KMS-11 (cell line): ENCODE measurements around the gene RNF41.
"Not testable (repeated sequence)": the region's sequence is repeated elsewhere in the genome, so short reads cannot be mapped to it uniquely, and the experiment has no call there.

ENCODE experiments used
- H2AFZ ChIP-seq: fragments of 200-600 bp; sonication (generic); 2 replicates; pipeline ENCODE4 v1.6.1; 2016; ENCODE audit warnings: antibody characterized with exemption, mixed run types, low read depth
- H3K27ac ChIP-seq: fragments of 200-600 bp; sonication (generic); 2 replicates; pipeline ENCODE4 v1.6.1; 2016; ENCODE audit warnings: mild to moderate bottlenecking, mixed run types
- H3K27me3 ChIP-seq: fragments of 200-600 bp; sonication (generic); 2 replicates; pipeline ENCODE4 v1.6.1; 2017; ENCODE audit warnings: mild to moderate bottlenecking, low read depth, mixed run types, moderate library complexity; ENCODE audit not compliant: insufficient read depth
- H3K36me3 ChIP-seq: fragments of 200-600 bp; sonication (generic); 2 replicates; pipeline ENCODE4 v1.6.1; 2017; ENCODE audit warnings: mild to moderate bottlenecking, mixed run types; ENCODE audit not compliant: insufficient read depth
- H3K4me1 ChIP-seq: fragments of 200-600 bp; sonication (generic); 2 replicates; pipeline ENCODE4 v1.6.1; 2016; ENCODE audit warnings: mild to moderate bottlenecking, low read depth, mixed run types; ENCODE audit not compliant: poor library complexity, severe bottlenecking
- H3K4me2 ChIP-seq: fragments of 200-600 bp; sonication (generic); 2 replicates; pipeline ENCODE4 v1.7.0; 2016; ENCODE audit warnings: mild to moderate bottlenecking, mixed run types
- H3K4me3 ChIP-seq: fragments of 200-600 bp; sonication (generic); IDR thresholded peaks from 2 replicates; pipeline ENCODE4 v1.6.1; 2017; ENCODE audit warnings: low read depth, low read length, mixed read lengths; ENCODE audit not compliant: insufficient read depth
- H3K79me2 ChIP-seq: fragments of 200-600 bp; sonication (generic); 2 replicates; pipeline ENCODE4 v1.6.1; 2016; ENCODE audit warnings: low read depth, mixed run types; ENCODE audit not compliant: insufficient read depth
- H3K9ac ChIP-seq: fragments of 200-600 bp; sonication (generic); 2 replicates; pipeline ENCODE4 v1.6.1; 2016; ENCODE audit warnings: mild to moderate bottlenecking, mixed run types
- H4K20me1 ChIP-seq: fragments of 200-600 bp; sonication (generic); 2 replicates; pipeline ENCODE4 v1.6.1; 2016; ENCODE audit warnings: mild to moderate bottlenecking, mixed run types; ENCODE audit not compliant: insufficient read depth
- CTCF ChIP-seq: fragments of 200-600 bp; sonication (generic); conservative IDR thresholded peaks from 2 replicates; pipeline ENCODE4 v1.6.1; 2017; ENCODE audit warnings: low read depth, mild to moderate bottlenecking, antibody characterized with exemption, low read length, moderate library complexity, mixed read lengths

RNF41 gene

GRCh38 chr12:56221757-56222530 is at the start of gene RNF41:
Gene RNF41 (minus strand): TSS chr12:56221922. CDS start chr12:56214047, 7,875 bp downstream.
- H2AFZ ChIP-seq = peak within 1 kb of the TSS; percentile 95
- no peaks in the 10 kb centered on the region for H3K27me3 ChIP-seq
- H3K79me2 ChIP-seq = peaks cover 9% of the 10 kb centered on the region; the same call in 1 of the 2 replicates
- peak within 1 kb of the TSS; percentile 75 for H3K9ac ChIP-seq
- no peaks in the 10 kb centered on the region for H3K36me3 ChIP-seq
- H3K4me1 ChIP-seq = peaks cover 30% of the 10 kb centered on the region
- no peak for TF ChIP-seq CTCF
- peak within 1 kb of the TSS; percentile 34 for H3K27ac ChIP-seq
- H3K4me3 ChIP-seq = peak within 1 kb of the TSS; percentile 88
- H3K4me2 ChIP-seq = peak within 1 kb of the TSS; percentile 80
- H4K20me1 ChIP-seq = no peaks in the 10 kb centered on the region

GRCh38 chr12:56271031-56271430 is 49.3 kb upstream of the RNF41 start:
- H4K20me1 ChIP-seq = no peaks in the 10 kb centered on the region
- no peak overlapping the region for H3K9ac ChIP-seq
- H3K4me3 ChIP-seq = no peak overlapping the region
- TF ChIP-seq CTCF = peak; percentile 76
- no peak overlapping the region; the same call in 1 of the 2 replicates for H3K27ac ChIP-seq
- peaks cover 7% of the 10 kb centered on the region for H3K4me1 ChIP-seq
- H2AFZ ChIP-seq = no peak overlapping the region
- H3K36me3 ChIP-seq = peaks cover 20% of the 10 kb centered on the region; the same call in 1 of the 2 replicates
- no peak overlapping the region for H3K4me2 ChIP-seq
- no peaks in the 10 kb centered on the region for H3K27me3 ChIP-seq
- no peaks in the 10 kb centered on the region for H3K79me2 ChIP-seq

- no peak overlapping the region for H3K27ac ChIP-seq
- peak overlapping the region; percentile 90 for H2AFZ ChIP-seq
- H3K4me1 ChIP-seq = peaks cover 16% of the 10 kb centered on the region
- no peak for TF ChIP-seq CTCF
- peak overlapping the region; percentile 34 for H3K4me3 ChIP-seq
- 0 out of 2 replicates have a peak overlapping the region, but pooled peaks have one; percentile 62 for H3K9ac ChIP-seq
- H3K4me2 ChIP-seq = peak overlapping the region; percentile 58
- H3K27me3 ChIP-seq = no peaks in the 10 kb centered on the region
- no peaks in the 10 kb centered on the region for H3K36me3 ChIP-seq
- H3K79me2 ChIP-seq = no peaks in the 10 kb centered on the region
- H4K20me1 ChIP-seq = no peaks in the 10 kb centered on the region
Measured at GRCh38 chr12:56267443-56268071, 45.8 kb upstream of the RNF41 start.

- TF ChIP-seq CTCF = peak; percentile 96
- no peaks in the 10 kb centered on the region for H3K36me3 ChIP-seq
- H2AFZ ChIP-seq = peak within 1 kb of the TSS; percentile 90
- H3K4me3 ChIP-seq = peak within 1 kb of the TSS; percentile 69
- no peaks in the 10 kb centered on the region for H4K20me1 ChIP-seq
- H3K79me2 ChIP-seq = no peaks in the 10 kb centered on the region
- peak within 1 kb of the TSS; percentile 62 for H3K9ac ChIP-seq
- peak within 1 kb of the TSS; percentile 58 for H3K4me2 ChIP-seq
- H3K27me3 ChIP-seq = no peaks in the 10 kb centered on the region
- H3K4me1 ChIP-seq = peaks cover 16% of the 10 kb centered on the region
- peak within 1 kb of the TSS; percentile 59 for H3K27ac ChIP-seq
Measured at GRCh38 chr12:56266693-56267442, 45.1 kb upstream of the RNF41 start, which contains the start of gene COQ10A. Gene COQ10A (plus strand): TSS chr12:56266942. CDS start chr12:56267119, 177 bp downstream.

- H3K27me3 ChIP-seq, H3K79me2 ChIP-seq, H4K20me1 ChIP-seq, H3K36me3 ChIP-seq: not testable (repeated sequence)
- H3K9ac ChIP-seq = peak overlapping the region; percentile 62; the same call in 1 of the 2 replicates
- peak overlapping the region; percentile 58 for H3K4me2 ChIP-seq
- H2AFZ ChIP-seq = peak overlapping the region; percentile 90
- H3K4me1 ChIP-seq = peaks cover 16% of the 10 kb centered on the region
- peak overlapping the region; percentile 59; the same call in 1 of the 2 replicates for H3K27ac ChIP-seq
- peak overlapping the region; percentile 69 for H3K4me3 ChIP-seq
Measured at GRCh38 chr12:56266068-56266692, 44.5 kb upstream of the RNF41 start.

- H3K36me3 ChIP-seq, H3K4me2 ChIP-seq, H3K79me2 ChIP-seq, H2AFZ ChIP-seq, H3K9ac ChIP-seq, H4K20me1 ChIP-seq, H3K27ac ChIP-seq, H3K4me3 ChIP-seq, H3K27me3 ChIP-seq: not testable (repeated sequence)
- H3K4me1 ChIP-seq = peaks cover 22% of the 10 kb centered on the region
Measured at GRCh38 chr12:56262955-56263354, 41.2 kb upstream of the RNF41 start.
